ENCODE measurements around the gene POR.

DNA sequence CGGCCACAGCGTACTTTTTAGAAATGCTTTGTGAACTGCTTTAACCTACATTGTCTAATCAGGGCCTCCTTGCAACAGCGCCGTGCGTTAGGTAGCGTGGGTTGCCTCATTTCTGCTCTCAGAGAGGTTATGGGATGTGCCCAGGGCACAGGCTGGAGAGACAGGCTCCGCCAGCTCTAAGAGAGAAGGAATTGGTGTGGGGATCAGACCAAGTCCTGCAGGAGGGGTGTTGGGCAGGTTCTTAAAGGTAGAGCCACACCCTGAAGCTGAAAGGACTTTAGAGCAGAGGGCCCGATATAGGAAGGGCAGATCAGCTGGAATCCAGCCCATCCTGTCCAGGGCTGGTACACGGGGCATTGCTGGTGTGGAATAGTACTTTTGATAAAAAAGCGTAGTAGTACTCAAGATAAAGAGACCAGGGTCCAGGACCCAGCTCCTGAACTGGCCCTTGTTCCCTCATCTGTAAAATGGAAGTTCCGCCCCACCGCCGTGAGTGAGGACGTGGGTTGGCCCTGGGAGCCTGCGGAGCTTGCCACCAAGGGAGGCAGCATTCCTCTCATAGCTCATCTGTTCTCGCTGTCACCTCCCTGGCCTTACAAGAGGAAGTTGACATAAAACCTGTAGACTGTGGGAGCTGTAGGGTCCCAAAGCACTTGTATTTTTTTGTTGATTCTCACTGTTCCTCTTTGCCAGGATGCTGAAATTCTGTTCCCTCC lies 42.2 kb downstream of the POR start:
- TF ChIP-seq, protein P1, sequence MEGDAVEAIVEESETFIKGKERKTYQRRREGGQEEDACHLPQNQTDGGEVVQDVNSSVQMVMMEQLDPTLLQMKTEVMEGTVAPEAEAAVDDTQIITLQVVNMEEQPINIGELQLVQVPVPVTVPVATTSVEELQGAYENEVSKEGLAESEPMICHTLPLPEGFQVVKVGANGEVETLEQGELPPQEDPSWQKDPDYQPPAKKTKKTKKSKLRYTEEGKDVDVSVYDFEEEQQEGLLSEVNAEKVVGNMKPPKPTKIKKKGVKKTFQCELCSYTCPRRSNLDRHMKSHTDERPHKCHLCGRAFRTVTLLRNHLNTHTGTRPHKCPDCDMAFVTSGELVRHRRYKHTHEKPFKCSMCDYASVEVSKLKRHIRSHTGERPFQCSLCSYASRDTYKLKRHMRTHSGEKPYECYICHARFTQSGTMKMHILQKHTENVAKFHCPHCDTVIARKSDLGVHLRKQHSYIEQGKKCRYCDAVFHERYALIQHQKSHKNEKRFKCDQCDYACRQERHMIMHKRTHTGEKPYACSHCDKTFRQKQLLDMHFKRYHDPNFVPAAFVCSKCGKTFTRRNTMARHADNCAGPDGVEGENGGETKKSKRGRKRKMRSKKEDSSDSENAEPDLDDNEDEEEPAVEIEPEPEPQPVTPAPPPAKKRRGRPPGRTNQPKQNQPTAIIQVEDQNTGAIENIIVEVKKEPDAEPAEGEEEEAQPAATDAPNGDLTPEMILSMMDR (conservative IDR thresholded peaks at IDR 0.05) = no peak
- TF ChIP-seq EZH2 (IDR thresholded peaks at IDR 0.05; ENCODE audit: low read depth) = no peak

Data from PC-9 (cell line).